GM18867 (cell line): ENCODE data around the gene PXMP4.

ENCODE experiments used
- ATAC-seq: cut with Tn5 transposase; IDR thresholded peaks from one replicate; pipeline ENCODE4 v1.9.1; 2021; ENCODE audit warnings: mild to moderate bottlenecking, moderate library complexity; ENCODE audit not compliant: unreplicated experiment

Gene PXMP4

DNA sequence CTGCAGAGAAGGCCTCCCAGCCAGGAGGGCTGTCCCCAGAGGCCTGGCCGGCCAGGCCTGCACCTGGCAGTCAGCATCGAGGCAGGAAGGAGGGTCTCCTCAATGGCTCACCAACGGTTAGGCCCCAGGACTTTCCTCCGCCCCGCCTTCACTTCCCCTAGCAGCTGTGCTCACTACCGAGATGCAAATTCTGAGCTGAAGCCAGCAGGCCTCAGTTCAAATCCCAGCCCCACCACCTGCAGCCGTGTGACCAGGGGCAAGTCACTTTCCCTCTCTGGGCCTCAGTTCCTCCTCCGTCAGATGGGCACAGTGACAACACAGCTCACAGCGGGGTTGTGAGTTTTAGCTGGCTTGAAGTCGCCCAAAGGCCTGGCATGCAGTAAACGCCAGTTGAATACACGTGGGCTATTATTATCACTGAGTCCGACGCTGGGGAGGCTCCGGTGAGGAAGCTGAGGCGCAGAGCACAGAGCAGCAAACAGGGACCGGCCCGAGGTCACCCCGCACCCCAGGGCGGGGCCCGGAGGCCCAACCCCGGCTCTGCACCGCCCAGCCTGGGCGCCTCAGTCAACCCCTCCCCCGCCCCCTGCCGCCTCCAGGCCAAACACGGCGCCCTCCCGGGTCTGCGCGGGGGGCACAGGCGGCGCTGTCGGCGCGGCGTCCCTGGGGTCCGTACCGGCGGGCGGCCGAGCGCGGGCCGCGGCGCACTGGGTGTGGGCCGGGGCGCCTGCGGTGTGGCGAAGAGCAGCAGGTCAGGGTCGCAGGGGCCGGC, 34.6 kb downstream of the PXMP4 start:
- ATAC-seq, result peak; percentile 38

DNA sequence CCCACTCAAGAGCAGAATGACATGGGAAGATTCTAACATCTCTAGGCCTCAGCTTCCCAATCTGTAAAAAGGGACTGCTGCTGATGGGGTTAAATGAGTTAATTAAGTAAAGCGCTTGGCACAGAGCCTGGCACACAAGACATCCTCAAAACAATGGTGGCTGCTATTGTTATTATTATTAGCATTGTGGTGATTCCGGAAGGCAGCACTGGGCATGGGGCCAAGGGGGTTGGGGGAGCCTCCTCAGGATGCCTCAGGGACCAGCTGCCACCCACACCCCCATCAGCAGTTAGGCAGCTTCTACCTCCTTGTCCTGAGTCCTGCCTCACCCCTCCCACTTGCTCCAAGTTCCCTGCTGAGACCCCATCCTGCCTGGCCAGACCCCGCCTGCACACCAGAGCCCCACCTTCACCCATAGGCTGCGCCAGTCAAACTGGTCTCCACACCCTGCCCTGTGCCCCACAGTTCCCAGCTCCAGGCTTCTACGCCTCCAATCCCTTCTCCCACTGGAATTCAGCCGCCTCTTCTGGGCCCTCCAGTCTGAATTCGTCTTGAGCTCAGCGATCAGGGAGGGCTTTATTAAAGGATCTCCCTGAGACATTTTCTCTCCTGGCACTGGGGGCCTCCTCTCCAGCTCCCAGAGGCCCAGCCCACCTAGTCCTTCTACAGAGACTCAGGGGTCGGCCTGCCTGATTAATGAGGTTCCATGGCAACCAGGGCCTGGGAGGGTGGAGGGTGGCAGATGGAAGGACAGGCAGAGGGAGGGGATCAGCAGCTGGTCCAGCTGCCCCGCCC, 35.4 kb downstream of the PXMP4 start:
- no peak for ATAC-seq

DNA sequence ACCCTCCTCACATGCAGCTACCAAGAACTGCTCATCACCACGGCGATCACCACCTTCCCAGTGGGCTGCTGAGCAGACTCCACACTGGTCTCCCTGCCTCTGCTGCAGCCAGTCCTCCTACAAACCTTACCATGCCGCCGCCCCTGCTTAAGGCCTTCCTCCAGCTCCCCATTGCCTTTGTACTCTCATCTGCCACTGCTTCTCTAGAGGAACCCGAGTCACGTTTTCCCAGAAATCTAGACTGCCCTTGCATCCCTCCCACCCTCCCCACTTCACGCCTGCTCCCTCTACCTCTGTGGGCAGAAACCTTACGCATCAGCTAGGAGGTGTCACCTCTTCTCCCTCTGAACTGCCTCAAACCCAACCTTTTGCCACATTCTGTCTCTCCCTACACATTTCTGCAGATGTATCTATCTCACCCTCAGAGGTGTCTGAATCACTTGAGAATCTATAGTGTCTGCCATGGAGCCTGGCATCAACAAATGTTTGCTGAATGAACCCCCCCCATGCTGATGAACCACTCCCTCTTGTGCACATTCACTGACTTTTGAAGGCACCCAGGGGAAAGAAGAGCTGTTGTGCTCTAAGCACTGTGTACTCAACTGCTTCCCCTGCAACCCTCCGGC, 38.3 kb downstream of the PXMP4 start:
- ATAC-seq, result no peak

GRCh38 chr20:33681288-33681687, 38.8 kb downstream of the PXMP4 start:
- no peak for ATAC-seq

DNA sequence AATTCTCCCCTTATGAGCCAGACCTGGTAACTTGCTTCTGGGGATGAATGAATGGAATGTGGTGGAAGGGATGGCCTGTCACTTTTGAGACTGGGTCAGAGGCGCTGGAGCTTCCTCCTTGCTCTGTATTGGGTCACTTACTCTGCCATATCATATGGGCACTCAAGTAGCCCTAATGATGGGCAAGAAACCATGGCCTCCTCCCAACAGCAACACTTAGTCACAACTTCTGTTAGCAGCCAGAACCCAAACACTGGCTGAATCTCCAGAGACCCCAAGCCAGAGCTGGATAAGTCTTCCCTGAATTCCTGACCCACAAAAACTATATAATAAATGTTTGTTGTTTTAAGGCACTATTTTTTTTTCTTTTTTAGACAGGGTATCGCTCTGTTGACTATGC, 39.4 kb downstream of the PXMP4 start:
- no peak for ATAC-seq

- ATAC-seq, result peak; percentile 58
Observed at GRCh38 chr20:33679758-33680485, 40.2 kb downstream of the PXMP4 start.

- ATAC-seq, result no peak
Observed at GRCh38 chr20:33677991-33678702, 42.0 kb downstream of the PXMP4 start.

GRCh38 chr20:33676652-33677645, 43.2 kb downstream of the PXMP4 start:
- ATAC-seq, result no peak

DNA sequence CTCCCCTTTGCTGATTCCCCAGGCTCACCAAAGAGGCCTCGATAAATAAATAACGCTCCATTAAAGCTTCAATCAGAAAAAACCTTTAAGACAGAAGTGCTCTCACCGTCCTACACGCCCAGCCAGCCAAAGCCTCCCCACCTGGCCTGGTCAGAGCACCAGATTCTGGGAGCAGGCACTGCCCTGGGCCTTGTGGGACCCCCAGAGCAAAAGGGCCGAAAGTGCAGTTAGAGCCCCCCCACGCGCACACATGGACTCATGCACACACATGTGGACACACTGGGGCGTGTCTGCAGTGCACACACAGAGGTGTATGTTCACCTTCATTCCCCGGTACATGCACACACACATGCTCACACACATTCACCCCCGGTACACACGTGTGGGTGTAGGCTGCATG, 44.0 kb downstream of the PXMP4 start:
- no peak for ATAC-seq

DNA sequence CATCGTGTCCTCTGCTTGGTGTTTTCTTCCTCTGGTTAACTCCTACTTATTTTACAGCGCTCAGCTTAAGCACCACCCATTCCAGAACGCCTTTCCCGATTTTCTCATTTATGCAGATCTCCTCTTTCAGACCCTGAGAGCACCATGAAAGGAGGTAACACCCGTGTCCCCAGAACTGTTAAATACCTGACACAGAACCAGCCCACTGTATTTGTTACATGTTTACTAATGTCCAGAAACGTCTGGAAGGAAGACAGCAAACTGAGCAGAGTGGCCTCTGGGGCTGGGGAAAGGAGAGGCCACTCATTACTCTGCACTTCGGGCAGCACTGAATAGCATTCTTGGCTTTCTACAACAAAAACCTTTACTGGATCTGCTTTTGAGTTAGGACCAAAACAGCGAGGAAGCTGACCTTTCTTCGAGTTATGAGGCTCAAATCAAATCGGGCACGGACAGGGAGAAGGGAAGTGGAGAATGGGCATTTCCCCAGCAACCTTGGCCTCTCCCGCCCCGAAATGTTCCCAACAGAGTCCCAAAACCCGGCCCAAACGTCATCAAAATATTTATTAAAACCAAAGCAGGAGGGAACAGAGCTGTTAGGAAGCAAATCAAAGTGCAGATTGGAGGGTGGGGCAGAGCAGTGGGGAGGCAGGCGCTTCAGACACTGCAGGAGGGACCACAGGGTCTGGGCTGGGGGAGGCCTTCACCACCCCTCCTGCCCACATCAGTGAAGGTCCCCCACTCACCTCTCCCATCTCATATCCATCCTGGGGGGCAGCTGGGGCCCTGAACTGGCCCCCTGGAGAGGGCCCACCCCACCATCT, 44.8 kb downstream of the PXMP4 start:
- no peak for ATAC-seq

GRCh38 chr20:33674294-33675135, 45.6 kb downstream of the PXMP4 start, which contains the start of gene NECAB3:
TSS of gene NECAB3 (minus strand) at chr20:33674428. CDS start at chr20:33674352, 76 bp downstream.
- peak; percentile 77 for ATAC-seq

DNA sequence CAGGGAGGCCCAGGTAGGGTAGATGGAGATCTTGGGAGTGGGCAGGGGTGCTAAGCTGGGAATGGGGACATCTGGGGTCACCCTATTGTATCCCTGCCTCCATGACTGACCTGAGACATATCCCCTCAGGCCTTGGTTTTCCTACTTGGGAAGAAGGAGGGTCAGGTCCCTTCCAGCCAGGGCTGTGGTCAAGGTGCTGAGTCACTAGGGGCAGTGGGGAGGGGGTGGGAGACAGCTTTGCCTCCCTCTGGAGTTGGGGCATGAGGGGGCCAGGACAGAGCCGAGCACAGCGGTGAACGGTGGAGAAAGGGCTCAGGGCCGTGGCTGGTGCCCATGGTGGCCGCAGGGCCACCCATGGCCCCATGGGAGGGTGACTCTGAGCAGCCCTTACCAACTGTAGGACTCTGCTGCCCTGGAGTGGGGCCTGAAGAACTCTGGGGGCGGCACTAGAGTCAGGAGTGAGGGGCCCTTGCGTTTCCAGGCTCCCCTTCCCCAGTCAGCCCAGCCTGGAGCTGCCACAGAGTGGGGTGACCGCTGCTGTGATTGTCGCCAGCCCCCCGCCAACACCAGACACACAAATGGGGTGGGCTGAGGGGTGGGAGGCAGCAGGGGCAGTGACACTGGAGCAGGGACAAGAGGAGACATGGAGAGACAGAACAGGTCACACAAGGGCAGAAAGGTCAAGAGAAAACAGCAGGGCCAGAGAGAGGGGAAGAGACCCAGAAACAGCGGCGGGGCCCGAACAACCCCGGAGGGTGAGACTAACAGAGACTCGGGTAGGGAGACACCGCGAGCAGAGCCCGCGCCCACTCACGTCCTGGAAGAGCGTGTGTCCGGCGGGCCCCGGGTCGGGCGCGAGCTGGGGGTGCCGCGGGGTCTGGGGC, 46.5 kb downstream of the PXMP4 start:
- ATAC-seq, result peak; percentile 34

- no peak for ATAC-seq
Observed at GRCh38 chr20:33673114-33673409, 47.0 kb downstream of the PXMP4 start.

GRCh38 chr20:33672426-33673113, 47.5 kb downstream of the PXMP4 start:
- ATAC-seq, result no peak

DNA sequence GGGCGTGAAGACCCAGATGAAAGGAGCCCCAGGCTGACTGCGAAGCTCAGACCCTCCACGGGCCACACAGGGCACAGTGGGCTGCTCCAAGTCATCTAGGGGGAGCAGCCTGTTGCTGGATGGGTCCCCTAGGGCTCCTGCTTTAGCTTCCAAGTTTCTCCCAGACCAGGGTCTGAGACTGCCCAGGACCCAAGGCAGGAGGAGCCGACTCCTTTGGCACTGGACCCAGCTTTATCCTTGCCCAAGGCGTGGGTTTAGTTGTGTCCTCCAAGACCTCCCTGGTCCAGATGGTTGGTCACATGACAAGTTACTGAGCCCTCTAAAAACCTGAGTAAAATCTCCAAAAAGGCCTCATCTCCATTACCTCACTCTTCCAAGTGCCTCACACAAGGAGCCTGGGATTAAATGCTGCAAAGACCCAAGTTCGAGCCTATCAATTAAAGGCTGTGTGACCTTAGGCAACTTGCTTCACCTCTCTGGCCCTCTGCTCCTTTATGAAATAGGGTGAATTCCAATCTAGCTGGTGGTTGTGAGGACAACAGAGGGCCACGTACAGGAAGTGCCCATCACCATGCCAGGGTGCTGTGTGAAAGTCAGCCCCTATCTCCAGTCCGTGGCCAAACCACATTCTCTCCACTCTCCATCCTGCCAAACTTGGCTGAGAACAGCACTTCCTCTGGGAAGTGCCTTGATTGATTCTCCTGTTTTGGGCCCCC, 48.4 kb downstream of the PXMP4 start:
- ATAC-seq, result no peak
